Spleen (tissue), 7 donors: ENCODE data around the gene SLC6A7.

Experiments used
- CTCF ChIP-seq, 11 experiments: fragments of 200-600 bp in 7 of 11; fragments of 450-650 bp in 4 of 11; sonication (generic) in 4 of 11; IDR thresholded peaks in 8 of 11; conservative IDR thresholded peaks in 3 of 11; 1 replicate in 7 of 11; 2 replicates in 4 of 11; pipeline versions ENCODE4 v1.4.0 to v1.8.0; 2016 to 2021; ENCODE audit warnings: antibody characterized with exemption in 11 of 11, inconsistent platforms in 4 of 11, mild to moderate bottlenecking in 1 of 11
- POLR2A ChIP-seq, 3 donors: fragments of 450-650 bp; IDR thresholded peaks; one replicate each; pipeline ENCODE4 v1.5.1; 2017; ENCODE audit warnings: antibody characterized with exemption in 3 of 3, mild to moderate bottlenecking in 1 of 3
- donor health status: DM: no; HTN: no; CAD: no; lungs with moderate emphysema.
- donor health status: DM: no; HTN: no; CAD: no.
- donor health status: DM: no; HTN: no; CAD: no.

GRCh38 chr5:150176745-150177477, 13.0 kb upstream of the SLC6A7 start:
- TF ChIP-seq POLR2A (IDR thresholded peaks at IDR 0.05) (no peak), CTCF (IDR thresholded peaks at IDR 0.05 in 8 of 11, conservative IDR thresholded peaks at IDR 0.05 in 3 of 11) (no peak)
